ENCODE measurements around the gene CCL22.
"Not testable (repeated sequence)": the region's sequence is repeated elsewhere in the genome, so short reads cannot be mapped to it uniquely, and the experiment has no call there.

DNA sequence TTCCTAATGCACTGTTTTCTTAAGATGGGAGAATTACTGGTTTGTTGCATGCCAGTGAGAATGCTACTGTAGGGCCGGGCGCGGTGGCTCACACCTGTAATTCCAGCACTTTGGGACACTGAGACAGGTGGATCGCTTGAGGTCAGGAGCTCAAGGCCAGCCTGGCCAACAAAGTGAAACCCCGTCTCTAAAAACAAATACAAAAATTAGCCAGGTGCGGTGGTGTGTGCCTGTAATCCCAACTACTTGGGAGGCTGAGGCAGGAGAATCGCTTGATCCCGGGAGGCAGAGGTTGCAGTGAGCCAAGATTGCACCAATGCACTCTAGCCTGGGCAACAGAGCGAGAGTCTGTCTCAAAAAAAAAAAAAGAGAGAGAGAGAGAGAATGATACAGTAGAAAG is 16.0 kb upstream of the CCL22 start:
- TF ChIP-seq, protein P1, sequence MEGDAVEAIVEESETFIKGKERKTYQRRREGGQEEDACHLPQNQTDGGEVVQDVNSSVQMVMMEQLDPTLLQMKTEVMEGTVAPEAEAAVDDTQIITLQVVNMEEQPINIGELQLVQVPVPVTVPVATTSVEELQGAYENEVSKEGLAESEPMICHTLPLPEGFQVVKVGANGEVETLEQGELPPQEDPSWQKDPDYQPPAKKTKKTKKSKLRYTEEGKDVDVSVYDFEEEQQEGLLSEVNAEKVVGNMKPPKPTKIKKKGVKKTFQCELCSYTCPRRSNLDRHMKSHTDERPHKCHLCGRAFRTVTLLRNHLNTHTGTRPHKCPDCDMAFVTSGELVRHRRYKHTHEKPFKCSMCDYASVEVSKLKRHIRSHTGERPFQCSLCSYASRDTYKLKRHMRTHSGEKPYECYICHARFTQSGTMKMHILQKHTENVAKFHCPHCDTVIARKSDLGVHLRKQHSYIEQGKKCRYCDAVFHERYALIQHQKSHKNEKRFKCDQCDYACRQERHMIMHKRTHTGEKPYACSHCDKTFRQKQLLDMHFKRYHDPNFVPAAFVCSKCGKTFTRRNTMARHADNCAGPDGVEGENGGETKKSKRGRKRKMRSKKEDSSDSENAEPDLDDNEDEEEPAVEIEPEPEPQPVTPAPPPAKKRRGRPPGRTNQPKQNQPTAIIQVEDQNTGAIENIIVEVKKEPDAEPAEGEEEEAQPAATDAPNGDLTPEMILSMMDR (conservative IDR thresholded peaks at IDR 0.05; ENCODE audit: low read depth, low read length), result not testable (repeated sequence)
- TF ChIP-seq EZH2 (IDR thresholded peaks at IDR 0.05; ENCODE audit: borderline replicate concordance, low read depth, low read length, poor library complexity, severe bottlenecking), result not testable (repeated sequence)
